KOPT-K1 (cell line): ENCODE measurements around the gene DGKA.

ENCODE experiments used
- H3K27ac ChIP-seq: fragments of 200-600 bp; sonication (generic); 2 replicates; pipeline ENCODE4 v1.5.1; 2016; ENCODE audit warnings: antibody characterized with exemption, mild to moderate bottlenecking, low read depth, low read length; ENCODE audit not compliant: poor library complexity, severe bottlenecking
- H3K36me3 ChIP-seq: fragments of 200-600 bp; sonication (generic); 2 replicates; pipeline ENCODE4 v1.5.1; 2017; ENCODE audit warnings: antibody characterized with exemption, mild to moderate bottlenecking, low read length, moderate library complexity; ENCODE audit not compliant: insufficient read depth
- H3K9me3 ChIP-seq: fragments of 200-600 bp; sonication (generic); 2 replicates; pipeline ENCODE4 v1.5.1; 2017; ENCODE audit warnings: antibody characterized with exemption, low read length, mild to moderate bottlenecking; ENCODE audit not compliant: insufficient read depth, poor library complexity, severe bottlenecking

DGKA gene

DNA sequence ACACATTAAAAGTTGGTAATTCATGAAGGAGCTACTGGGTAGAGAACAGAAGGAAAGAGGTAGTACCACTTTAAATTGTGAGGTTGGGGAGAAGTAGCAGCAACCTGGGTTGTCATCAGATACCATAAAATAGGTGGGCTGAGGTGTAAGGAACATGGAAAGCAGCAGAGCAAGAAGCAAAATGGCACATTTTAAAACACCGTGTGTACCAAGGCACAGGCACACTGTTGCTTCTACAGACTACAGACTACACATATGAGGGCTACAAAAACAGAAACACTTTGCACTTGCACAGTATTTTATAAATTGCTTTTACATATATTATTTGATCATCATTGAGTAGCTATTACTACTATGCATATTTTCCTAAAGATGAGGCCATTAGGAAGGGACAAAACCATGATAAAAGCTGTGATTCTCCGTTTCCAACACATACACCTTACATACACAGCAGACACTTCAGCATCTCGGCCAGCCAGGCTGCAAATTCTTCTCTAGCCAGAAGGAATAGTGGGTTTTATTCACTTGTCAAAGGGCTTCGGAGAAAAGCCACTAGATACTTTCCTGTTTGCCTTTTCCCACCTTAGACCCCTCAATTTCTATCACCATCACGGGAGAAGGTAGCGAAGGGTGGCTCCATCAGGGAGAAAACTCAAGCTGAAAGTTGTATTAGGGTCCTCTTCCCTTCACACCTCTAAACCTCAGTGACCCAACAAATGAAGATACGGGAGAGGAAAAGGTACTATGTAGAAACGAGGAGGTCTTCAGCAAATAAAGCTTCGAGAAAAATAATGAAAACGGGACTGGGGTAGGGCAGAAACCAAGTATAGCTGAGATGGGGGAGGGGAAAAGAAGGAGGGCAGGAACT is 4.9 kb upstream of the DGKA start:
- H3K36me3 ChIP-seq, result peaks cover 18% of the 10 kb centered on the region
- no peaks in the 10 kb centered on the region for H3K9me3 ChIP-seq
- H3K27ac ChIP-seq, result peak overlapping the region; percentile 98

- Histone ChIP-seq H3K36me3 (peaks cover 16% of the 10 kb centered on the region), H3K9me3 (no peaks in the 10 kb centered on the region)
Measured at GRCh38 chr12:55926738-55927587, 4.0 kb upstream of the DGKA start.

DNA sequence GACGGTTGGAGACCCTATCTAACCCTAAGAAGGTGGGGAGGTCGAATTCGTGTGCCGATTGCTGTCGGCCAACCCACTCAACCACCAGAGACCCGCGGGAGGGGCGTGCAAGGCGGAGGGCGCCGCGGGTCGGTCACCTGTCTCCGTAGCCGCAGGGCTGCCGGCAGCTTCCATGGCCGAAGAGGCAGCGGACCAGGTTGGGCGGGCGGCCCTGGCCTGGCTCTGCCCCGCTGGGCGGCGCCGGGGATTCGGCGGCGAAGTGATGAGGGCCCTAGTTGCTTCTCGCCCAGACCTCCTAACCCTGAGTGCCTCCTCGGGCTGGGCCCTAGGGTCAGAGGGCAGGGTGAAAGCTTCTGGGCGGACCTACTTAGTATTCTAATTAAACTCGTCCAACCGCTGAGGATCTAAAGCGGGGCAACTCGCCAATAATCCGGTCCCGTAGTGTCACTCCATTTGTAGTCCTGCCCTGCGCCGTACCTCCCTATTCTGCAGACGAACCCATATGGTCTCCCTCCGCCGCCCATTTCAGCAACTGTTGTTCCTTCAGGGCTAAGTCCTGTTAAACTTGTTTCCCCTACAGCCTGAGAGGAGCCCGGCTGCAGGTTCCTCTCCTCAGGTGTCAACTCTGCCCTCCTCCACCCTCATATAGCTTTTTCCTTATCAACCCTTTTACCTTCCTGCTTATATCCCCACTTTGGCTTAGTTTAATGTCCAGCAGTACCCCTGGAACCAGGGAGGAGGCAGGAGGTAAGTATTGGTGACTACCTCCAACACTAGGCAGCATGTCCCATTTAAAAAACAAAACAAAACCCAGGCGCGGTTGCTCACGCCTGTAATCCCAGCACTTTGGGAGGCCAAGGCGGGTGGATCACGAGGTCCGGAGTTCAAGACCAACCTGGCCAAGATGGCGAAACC is 3.1 kb upstream of the DGKA start, which contains the start of gene PYM1:
TSS of gene PYM1 (minus strand) at position 307 of the 915 bp plus-strand sequence. CDS start at position 174, 133 bp downstream.
- Histone ChIP-seq H3K36me3 (peaks cover 11% of the 10 kb centered on the region), H3K27ac (peak within 1 kb of the TSS; percentile 98), H3K9me3 (no peaks in the 10 kb centered on the region)

More at GRCh38 chr12:55926738-55927587, 4.0 kb upstream of the DGKA start:
- H3K27ac ChIP-seq, result peak overlapping the region; percentile 98

DNA sequence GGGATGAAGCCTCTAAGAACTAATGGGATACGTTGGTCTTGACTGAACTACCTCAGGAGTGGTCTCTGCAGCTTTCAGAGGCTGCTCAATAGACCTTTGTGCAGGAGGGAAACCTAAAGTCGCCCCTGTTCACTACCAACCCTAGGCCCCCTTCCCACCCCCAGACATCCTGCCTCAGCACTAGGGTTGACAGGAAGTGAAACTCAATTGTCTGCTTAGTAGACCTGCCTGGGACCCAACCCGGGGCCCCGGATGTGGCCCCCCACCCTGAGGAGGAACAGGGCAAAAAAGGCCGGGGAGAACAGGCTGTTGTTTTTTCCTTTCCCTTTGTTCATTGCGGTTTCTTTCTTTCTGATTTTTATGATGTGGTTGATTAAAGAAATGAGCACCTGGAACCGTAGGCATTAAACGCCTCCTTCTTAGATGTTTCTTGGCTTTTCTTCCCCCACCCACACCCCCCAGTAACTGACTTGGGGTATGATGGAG is 1.6 kb upstream of the DGKA start:
- peaks cover 26% of the 10 kb centered on the region for H3K36me3 ChIP-seq
- H3K27ac ChIP-seq, result peak overlapping the region; percentile 98
- H3K9me3 ChIP-seq, result no peaks in the 10 kb centered on the region

- Histone ChIP-seq H3K9me3 (no peaks in the 10 kb centered on the region), H3K27ac (peak overlapping the region; percentile 98), H3K36me3 (peaks cover 39% of the 10 kb centered on the region)
Measured at GRCh38 chr12:55931317-55931779, 386 bp downstream of the DGKA start.

GRCh38 chr12:55931780-55932550 is 1.0 kb downstream of the DGKA start:
- H3K27ac ChIP-seq, result peak overlapping the region; percentile 98

DNA sequence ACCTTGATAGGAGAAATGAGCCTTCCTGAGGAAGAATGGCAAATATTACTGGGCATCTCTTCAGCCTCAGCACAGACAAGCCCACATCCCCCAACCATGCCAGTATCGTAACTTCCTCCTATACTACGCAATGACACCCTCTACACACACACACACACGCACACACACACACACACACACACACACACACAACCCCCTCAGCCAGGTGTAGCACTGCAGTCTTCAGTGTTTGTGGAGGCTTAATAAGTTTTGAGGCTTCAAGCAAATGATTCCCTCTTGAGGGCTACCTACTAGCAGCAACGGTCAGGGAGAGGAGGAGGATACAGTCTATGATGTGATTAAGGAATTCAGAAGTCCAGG is 1.6 kb downstream of the DGKA start:
- peak overlapping the region; percentile 98 for H3K27ac ChIP-seq
- H3K9me3 ChIP-seq, result no peaks in the 10 kb centered on the region
- H3K36me3 ChIP-seq, result peaks cover 51% of the 10 kb centered on the region

More at GRCh38 chr12:55931780-55932550, 1.0 kb downstream of the DGKA start:
- Histone ChIP-seq H3K9me3 (no peaks in the 10 kb centered on the region), H3K36me3 (peaks cover 45% of the 10 kb centered on the region)

- Histone ChIP-seq H3K9me3 (no peaks in the 10 kb centered on the region), H3K36me3 (peaks cover 58% of the 10 kb centered on the region), H3K27ac (peak overlapping the region; percentile 98)
Measured at GRCh38 chr12:55933169-55933798, 2.3 kb downstream of the DGKA start.

GRCh38 chr12:55933799-55934742 is 3.1 kb downstream of the DGKA start:
- Histone ChIP-seq H3K36me3 (peaks cover 66% of the 10 kb centered on the region), H3K9me3 (no peaks in the 10 kb centered on the region), H3K27ac (peak overlapping the region; percentile 98)

GRCh38 chr12:55934773-55935172 is 3.8 kb downstream of the DGKA start:
- Histone ChIP-seq H3K9me3 (no peaks in the 10 kb centered on the region), H3K27ac (no peak overlapping the region), H3K36me3 (peaks cover 73% of the 10 kb centered on the region)

DNA sequence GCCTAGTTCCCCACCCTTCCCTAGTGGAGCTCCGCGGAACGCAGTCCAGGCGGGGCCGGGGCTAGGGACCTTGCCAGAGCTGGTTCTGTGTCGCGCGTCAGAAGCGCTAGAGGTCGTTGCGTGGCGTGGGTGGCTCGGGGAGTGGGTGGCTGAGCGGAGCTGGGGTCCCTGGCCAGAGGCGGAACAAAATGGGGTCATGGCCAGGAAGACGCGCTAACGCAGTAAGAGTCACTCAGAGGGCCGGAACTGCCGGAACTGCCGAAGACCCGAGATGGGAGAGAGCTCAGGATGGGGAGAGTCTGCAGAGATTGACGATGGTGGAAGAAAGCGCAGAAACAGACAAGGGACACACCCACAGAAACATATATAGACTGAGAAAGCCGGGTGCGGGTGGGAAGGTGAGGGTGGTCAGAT is 4.8 kb downstream of the DGKA start:
- Histone ChIP-seq H3K27ac (no peak overlapping the region), H3K36me3 (peaks cover 83% of the 10 kb centered on the region), H3K9me3 (no peaks in the 10 kb centered on the region)

DNA sequence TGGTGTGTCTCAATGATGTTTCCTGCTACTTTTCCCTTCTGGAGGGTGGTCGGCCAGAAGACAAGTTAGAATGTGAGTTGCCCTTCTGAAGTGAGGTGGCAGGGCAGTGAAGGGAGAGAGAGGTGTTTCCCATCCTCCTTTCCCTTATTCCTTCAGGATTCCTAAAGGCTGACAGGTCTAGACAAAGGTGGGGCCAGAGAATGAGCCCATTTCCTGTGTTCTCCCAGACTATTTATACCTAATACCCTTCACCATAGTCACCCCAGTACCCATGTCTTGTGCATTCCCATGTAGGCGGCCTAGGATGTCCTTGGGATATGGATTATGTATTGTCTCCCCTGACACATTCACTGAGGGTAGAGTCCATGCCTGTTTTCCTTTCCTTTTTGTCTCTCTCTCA is 7.0 kb downstream of the DGKA start:
- Histone ChIP-seq H3K27ac (no peak overlapping the region), H3K9me3 (no peaks in the 10 kb centered on the region), H3K36me3 (peaks cover 100% of the 10 kb centered on the region)
